GM18511 (cell line): Measurements from ENCODE around the gene PKIG.

Source experiments
- ATAC-seq: cut with Tn5 transposase; IDR thresholded peaks from one replicate; pipeline ENCODE4 v1.9.1; 2021; ENCODE audit warnings: mild to moderate bottlenecking, moderate library complexity; ENCODE audit not compliant: unreplicated experiment

Gene PKIG

GRCh38 chr20:44615876-44616603, 33.7 kb downstream of the PKIG start:
- no peak for ATAC-seq

DNA sequence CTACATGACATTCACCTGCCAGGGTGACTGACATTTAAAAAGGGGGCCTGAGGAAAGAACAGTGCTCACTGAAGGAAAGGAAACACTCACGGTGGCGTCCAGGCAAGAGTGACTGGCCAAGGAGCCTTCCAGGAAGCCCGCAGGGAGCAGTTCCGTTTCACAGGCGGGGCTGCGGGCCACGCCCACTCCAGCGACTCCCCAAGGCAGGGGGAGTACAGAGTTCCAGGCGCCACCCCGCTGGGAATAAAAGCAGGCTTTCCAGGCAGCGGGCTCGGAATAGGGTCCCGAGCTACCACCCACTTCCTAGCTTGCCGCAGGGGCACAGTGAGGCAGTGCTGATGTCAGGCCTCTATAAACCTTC, 34.2 kb downstream of the PKIG start:
- no peak for ATAC-seq

DNA sequence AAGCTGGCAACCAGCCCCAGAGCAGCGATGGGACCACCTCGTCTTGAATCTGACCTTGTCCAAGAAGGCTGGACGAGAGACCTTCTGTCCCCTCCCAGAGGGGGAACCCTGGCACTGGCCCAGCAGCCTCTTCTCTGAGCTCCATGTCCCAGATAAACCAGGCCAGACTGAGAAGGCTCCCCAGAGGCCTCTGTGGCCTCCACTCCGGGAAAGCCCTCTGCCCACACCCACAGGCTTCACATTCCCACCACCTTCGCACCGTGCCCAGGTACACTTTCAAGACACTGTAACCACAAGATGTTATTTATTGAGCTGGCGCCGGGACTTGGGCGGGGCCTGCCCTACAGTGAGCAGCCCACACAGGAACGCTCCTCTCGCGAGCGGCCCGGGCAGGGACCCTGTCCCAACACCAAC, 35.9 kb downstream of the PKIG start:
- ATAC-seq, result no peak

DNA sequence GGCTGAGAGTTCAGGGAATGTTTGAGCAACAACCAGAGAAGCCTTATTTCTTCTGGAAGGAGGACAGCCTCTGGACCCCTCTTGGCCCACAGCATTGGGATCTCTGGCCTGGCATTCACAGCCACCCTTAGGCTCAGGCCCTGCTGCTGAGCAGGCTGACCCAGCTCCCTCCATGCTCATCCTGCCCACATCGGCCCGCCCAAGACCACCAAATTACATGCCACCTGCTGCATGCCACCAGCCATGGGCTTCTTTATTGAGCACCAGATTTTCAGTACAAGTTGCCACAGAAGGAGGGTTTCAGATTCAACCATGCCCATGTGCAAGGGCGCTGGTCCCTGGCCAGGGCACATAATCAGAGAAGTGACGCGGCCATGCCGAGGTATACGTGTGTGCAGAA, 36.9 kb downstream of the PKIG start:
- ATAC-seq, result no peak

DNA sequence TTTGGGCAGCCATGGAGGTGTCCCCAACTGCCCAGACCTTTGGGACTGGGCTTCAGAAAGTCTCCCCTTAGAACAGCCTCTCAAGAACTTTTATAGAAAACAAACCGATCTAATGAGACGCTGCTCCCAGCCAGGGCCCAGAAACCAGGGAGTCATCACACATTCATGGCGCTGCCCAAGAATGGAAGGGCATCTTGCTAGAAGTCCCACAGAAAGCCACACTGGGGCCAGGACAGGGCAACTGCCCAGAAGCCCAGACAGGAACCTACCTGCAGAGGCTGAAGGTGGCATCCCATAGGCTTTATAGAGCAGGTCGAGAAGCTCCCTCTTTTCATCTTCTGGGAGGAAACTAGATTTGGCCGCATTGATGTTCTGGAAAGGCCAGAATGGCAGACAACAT, 37.7 kb downstream of the PKIG start:
- no peak for ATAC-seq

DNA sequence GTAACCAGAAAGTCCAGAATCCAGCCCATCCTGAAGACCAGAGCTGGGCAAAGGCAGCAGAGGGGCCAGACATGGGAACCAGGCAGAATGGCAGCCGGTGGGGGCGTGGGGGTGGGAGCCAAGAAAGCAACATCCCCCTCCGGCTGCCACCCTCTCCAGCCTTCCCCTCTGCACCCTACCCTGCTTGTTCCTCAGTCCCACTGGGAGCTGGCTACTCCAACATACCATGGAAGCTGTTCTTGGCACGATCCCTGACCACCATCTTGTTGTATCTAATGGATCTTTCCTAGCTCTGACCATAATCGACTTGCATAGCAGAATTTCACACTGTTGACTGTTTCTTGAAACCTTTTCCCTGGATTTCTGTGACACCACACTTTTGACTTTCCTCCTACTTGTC, 38.9 kb downstream of the PKIG start:
- ATAC-seq, result no peak

- ATAC-seq, result no peak
Observed at GRCh38 chr20:44621939-44622338, 39.6 kb downstream of the PKIG start.

DNA sequence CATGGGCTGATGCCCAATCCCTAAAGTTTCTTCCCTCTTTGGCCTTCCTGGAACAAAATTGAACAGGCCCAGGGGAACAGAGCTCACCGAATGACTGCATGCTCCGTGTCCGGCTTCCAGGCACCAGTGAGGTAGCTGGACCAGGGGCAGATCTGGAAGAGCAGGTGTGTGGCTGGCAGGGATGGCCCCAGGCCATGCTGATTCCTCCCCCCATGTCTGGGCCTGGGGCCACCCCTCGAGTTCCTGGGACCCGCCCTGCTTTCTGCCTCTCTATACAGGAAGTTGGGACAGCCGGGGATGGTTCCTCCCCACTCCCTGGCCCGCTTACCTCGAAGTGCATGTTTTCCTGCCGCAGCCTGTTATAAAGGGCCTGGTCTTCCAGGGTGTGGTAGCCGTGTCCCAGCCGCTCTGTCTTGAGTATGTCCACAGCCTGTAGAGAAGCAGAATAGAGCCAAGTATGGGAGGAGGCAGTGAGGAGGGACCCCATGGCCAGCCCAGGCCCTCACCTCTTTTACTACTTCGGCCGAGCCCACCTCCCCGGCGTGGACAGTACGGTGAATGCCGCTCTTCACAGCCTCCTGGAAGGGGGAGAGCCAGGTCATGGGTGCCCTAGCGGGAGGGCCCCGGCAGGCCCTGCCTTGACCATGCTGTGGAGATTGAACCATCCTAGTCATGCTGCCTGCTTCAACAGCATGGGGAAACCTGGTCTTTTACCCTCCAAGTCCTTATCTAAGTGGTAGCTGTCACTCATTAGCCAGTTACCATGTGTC, 40.3 kb downstream of the PKIG start:
- ATAC-seq, result no peak

DNA sequence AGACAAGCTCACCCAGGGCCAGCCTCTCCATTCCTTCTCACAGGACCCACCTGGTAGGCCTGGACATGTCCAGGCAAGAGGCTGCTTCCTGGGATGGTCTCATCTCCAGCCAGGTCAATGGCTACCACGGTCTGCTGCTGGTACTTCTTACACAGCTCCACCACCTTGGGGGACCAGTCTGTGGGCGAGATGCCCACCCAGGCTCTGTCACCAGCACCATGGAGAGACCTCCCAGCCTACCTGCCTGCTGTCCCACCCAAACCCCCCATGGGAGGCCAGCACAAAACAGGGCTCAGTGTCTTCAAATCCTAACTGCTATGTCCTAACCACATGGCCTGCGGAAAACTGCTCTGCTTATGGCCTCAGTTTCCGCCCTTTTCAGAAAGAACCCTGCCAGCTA, 41.8 kb downstream of the PKIG start:
- no peak for ATAC-seq

DNA sequence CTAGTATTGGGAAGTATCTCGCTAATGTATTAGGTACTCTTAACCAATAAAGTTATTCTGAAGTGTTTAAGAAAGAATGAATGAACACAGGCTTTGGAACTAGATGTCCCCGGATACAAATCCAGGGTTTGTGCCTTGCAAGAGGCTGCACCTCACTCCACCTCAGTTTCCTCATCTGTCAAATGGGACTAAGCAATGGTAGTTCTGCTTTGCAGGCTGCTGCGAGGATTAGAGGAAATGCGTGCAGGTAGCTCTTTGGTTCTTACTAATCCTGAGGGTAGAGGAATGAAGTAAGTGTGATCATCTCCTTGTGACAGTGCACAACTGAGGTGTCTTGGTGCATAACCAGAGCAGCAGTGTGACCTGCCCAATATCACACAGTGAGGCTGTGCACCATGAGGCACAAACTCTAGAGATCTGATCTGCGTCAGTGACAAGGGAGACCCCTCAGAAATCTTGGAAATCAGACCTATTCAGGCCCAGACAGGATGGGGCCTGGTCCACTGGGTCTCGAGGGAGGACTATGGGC, 42.4 kb downstream of the PKIG start:
- no peak for ATAC-seq

GRCh38 chr20:44625361-44625760, 43.0 kb downstream of the PKIG start:
- no peak for ATAC-seq

DNA sequence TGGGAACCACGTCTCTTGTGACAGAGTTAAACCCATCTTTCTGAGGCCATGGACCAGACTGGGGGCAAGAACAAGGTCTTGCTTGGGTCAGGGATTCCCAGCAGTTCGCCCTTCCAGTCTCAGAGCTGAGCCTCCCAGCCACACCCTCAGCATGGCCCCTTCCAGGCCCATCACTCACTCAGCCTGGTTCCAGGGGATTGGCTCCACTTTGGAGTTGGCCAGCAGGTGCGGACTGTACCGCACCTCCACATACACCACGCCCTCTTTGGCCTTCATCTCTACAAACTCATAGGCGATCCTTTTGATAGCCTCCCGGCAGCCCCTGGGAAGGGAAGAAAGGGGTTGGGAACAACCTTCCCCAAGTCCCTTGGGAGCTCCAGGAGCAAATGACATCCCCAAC, 43.9 kb downstream of the PKIG start:
- no peak for ATAC-seq

DNA sequence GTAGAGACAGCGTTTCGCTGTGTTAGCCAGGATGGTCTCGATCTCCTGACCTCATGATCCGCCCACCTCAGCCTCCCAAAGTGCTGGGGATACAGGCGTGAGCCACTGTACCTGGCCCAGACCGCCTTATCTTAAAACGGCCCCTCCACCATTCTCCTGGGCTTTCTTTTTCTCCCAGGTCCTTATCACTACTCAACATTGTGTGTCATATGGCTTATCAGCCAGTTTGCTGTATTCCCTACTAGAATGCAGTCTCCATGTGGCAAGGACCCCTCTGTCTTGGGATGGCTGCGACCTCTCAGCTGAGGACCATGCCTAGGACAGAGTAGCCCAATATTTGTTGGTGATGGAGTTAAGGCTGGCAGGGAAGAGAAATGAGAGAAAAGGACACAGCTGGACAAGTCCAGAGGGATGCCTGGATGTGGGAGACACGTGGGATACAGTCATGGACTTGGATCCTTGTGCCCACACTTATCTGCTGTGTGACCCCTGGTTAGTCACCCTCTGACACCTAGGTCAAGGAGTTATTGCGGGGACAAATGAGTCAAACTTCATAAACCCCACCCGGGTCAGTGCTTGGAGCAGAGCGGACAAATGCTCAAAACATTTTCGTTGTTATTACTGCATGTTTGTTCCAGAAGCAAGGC, 45.1 kb downstream of the PKIG start:
- no peak for ATAC-seq

DNA sequence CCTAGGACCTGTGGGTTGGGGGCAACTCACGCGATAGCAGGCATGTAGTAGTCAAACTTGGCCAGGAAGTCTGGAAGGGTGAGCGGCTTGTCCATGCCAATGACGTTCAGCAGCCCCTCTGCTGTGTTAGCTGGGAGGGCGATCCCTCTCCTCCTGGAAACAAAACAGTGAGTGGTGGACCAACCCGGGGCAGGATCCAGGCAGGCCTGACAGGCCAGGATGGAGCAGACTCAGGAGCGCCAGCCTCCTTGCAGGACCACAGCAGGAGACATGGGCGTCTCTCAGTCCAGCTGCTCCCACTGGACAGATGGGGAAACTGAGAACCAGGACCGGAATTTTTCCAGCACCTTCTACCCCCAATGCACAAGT, 46.6 kb downstream of the PKIG start:
- ATAC-seq, result no peak

- no peak for ATAC-seq
Observed at GRCh38 chr20:44629542-44629941, 47.2 kb downstream of the PKIG start.

- no peak for ATAC-seq
Observed at GRCh38 chr20:44630297-44630696, 47.9 kb downstream of the PKIG start.

DNA sequence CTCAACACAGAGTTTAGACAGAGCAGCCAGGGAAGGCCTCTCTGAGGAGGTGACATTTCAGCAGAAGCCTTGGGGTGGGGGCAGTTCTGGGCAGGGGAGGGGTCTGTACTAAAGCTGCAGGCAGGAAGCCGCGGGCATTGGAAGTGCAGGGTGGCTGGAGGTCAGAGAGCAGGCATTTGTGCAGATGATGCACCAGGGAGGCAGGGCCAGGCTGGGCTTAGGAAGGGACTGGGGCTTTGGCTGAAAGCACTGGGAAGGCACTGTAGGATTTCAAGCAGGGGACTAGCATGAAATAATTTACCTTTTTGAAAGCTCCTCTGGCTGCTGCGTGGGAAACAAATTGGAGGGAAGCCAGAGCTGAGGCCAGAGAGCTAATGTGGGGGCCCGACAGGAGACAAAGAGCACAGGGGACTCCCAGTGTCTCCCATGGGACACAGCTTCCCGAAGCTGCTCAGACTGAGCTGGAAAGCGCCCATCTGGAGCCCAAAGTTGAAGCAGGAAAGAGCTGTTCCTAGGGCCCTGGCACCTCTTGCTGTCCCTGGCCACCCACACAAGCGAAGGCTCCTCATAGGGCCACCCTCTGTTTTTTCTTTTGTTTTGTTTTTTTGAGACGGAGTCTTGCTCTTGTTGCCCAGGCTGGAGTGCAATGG, 49.8 kb downstream of the PKIG start:
- no peak for ATAC-seq

- no peak for ATAC-seq
Observed at GRCh38 chr20:44633187-44633810, 50.9 kb downstream of the PKIG start.

DNA sequence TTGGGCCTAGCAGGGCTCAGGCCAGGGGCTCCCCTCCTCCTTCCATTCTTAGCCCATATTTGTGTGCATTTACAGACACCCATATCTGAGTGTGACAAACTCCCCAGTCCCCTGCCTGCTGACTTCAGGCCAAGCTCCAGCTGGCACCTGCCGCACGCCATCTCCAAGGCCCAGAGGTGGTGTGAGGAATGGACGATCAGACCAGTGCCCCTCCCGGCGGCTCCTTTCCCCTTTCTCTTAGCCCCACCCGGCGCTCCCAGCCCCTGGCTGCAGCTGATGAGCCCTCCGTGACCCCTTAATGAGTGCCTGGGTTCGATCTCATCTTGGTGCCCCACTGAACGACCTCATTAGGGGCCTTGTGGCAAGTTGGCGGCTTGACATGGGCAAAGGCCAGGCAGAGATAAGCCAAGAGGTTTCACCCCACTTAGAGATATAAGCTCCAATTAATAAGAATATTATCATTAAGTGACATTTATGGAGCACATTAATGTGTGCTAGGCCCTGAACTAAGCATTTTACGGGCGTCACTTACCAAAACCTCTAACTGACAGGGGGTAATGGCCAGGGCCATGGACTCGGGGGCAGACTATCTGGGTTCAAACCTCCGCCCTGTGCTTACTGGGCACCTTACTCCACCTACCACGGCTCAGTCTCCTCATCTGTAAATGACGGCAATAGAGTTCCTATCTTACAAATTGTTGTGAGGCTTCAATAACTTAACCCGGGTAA, 51.7 kb downstream of the PKIG start:
- no peak for ATAC-seq

DNA sequence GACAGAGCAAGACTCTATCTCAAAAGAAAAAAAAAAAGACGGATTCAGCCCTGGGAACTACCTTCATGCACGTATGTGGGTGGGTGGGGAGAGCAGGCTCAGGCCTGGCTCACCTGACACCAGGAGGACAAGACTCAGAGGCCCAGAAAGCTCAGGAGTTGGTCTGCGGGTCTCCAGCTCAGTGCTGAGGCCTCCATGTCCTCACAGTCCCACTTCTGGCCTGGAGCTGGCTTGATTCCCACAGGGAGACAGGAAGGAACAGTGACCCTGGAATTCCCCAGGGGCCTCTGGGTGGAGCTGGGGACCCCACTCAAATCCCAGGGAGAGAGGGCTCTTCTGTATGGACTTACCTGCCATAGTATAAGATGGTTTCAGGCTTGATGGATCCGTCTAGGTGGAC, 53.5 kb downstream of the PKIG start:
- ATAC-seq, result no peak
